ENCODE results near the gene FBN1.
A peak's percentile ranks its signal among the peaks of the same experiment; 100 is the strongest.

DNA sequence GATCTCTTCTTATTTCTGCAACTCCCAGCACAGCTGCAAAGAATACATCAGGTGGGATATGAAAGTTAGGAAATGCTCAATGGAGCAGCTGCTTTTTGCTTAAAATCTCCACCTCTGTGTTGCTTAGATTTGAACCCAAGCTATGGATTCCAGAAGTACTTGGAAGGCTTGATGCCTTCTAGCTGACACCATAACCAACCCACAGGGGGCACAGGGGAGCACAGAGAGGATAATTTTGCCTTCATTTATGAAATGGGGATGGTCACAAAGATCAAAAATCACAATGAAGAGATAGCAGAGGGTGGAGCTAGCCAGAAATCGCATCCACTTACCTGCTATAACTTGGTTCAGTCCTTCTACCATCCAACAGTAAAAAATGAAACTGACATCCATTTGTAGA, 238.6 kb downstream of the FBN1 start:
- TF ChIP-seq, protein P1, sequence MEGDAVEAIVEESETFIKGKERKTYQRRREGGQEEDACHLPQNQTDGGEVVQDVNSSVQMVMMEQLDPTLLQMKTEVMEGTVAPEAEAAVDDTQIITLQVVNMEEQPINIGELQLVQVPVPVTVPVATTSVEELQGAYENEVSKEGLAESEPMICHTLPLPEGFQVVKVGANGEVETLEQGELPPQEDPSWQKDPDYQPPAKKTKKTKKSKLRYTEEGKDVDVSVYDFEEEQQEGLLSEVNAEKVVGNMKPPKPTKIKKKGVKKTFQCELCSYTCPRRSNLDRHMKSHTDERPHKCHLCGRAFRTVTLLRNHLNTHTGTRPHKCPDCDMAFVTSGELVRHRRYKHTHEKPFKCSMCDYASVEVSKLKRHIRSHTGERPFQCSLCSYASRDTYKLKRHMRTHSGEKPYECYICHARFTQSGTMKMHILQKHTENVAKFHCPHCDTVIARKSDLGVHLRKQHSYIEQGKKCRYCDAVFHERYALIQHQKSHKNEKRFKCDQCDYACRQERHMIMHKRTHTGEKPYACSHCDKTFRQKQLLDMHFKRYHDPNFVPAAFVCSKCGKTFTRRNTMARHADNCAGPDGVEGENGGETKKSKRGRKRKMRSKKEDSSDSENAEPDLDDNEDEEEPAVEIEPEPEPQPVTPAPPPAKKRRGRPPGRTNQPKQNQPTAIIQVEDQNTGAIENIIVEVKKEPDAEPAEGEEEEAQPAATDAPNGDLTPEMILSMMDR (IDR thresholded peaks at IDR 0.05; ENCODE audit: low read depth, low read length): peak; percentile 33
- no peak for TF ChIP-seq EZH2phosphoT487 (IDR thresholded peaks at IDR 0.05; ENCODE audit: low read depth)
